ENCODE data around the gene OR6A2.
A peak's percentile ranks its signal among the peaks of the same experiment; 100 is the strongest.

Gene OR6A2

DNA sequence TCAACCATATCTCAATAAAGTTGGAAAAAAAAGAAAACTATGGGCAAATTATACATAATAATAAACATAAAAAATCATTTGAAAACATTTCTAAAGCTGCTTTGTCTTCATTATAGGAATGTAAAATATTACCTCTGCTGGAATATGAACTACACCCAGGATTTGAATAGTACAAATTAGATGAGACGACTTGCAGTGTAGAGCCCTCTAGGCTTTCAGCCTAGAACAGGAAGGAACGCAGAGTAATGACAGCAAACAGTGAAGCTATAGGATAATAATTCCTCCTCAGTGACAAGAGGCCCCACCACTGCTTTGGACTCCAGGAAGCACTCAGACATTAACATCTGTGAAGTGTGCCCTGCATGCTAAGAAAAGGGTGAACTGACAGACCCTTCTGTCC is 8.9 kb downstream of the OR6A2 start:
- Mint-ChIP-seq H3K27me3 (peaks cover 13% of the 10 kb centered on the region), H3K9me3 (no peaks in the 10 kb centered on the region), H3K27ac (no peak overlapping the region), H3K4me3 (no peak overlapping the region), H3K4me1 (no peaks in the 10 kb centered on the region)
- DNase-seq (no peak), ATAC-seq (no peak)

- Mint-ChIP-seq H3K27ac (no peak within 1 kb of the TSS), H3K27me3 (peaks cover 18% of the 10 kb centered on the region), H3K4me1 (no peaks in the 10 kb centered on the region), H3K4me3 (no peak within 1 kb of the TSS), H3K9me3 (no peaks in the 10 kb centered on the region)
- no peak for DNase-seq
- ATAC-seq, result no peak
These were observed 16.8 kb downstream of the OR6A2 start, which contains the start of gene OR2AG1 for GRCh38 chr11:6782720-6783119. OR2AG1 (plus strand) TSS chr11:6783020; CDS start chr11:6785038, 2,018 bp downstream.

GRCh38 chr11:6780829-6781228 is 18.7 kb downstream of the OR6A2 start:
- Mint-ChIP-seq H3K4me3 (no peak overlapping the region), H3K4me1 (no peaks in the 10 kb centered on the region), H3K9me3 (no peaks in the 10 kb centered on the region), H3K27ac (no peak overlapping the region), H3K27me3 (peaks cover 17% of the 10 kb centered on the region)
- ATAC-seq (no peak), DNase-seq (no peak)

DNA sequence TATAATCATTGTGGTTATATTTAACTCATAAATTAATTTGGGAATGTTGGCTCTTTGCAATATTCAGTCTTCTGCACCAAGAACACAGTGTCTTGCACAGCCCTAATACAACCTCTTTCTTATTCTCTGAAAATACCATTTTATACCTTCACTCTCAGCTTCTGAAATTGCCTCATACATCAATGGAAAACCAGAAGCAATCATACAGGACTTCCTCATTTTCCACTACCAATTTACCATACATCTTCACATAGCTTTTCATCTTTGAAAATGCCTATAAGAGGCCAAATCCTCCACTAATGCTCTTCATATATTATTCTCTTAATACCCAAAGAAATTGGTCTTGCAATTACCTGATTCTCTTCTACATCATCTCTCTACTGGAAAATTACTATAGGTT is 21.0 kb downstream of the OR6A2 start:
- DNase-seq (no peak), ATAC-seq (no peak)
- Mint-ChIP-seq H3K4me1 (no peaks in the 10 kb centered on the region), H3K27ac (no peak overlapping the region), H3K27me3 (no peaks in the 10 kb centered on the region), H3K9me3 (no peaks in the 10 kb centered on the region), H3K4me3 (no peak overlapping the region)

DNA sequence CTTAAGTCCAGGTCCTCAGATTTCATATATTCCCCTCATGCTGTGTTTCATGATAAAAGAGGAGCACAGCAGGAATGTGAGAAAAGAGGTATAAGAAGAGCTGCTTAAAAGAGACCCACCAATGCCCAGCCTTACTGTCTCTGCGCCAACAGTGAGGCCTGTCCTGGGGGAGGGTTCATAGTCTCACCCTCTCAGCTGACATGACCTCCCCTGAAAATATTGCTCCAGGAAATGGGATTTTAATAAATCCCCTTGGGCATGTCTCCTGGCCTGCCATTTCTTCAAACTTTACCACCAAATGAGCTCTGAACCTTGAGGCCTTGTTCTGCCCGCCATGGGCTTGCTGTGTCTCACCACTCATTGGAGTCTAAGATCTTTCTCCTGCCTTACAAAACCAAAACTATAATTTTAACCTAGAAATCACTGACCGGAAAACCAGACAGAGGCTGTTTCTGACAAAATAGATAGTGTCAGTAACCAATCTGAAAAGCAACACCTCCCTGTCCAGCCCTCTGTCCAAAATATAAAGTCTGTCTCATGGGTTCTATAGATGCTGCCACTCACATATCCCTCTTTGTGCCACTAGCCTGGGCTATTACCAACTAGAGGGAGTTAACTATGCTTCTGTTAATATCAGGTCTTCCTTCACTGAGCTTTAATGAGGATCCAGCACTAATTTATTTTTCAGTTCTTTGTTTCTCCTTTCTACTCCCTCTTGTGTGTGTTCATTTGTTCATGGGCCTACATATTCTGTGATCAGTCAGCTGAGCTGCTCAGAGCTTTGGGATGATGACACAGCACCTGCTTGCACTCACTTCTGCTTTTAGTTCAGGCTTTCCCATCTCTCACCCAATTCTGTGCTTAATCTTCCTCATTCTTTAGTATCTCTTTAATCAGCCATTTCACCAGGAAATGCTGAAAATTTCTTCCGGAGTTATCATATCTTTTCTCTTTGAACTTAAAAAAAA is 27.3 kb downstream of the OR6A2 start, which contains the start of gene OR2AG2:
Gene OR2AG2 (minus strand): TSS at position 51 of the 968 bp plus-strand sequence. CDS start 3,019 bp downstream, outside the sequence.
- DNase-seq (no peak), ATAC-seq (no peak)
- no peaks in the 10 kb centered on the region for H3K9me3 Mint-ChIP-seq
- H3K4me3 Mint-ChIP-seq, result no peak within 1 kb of the TSS
- H3K27ac Mint-ChIP-seq, result peak within 1 kb of the TSS in 1 of 2 donors; percentile 75
- no peaks in the 10 kb centered on the region for H3K27me3 Mint-ChIP-seq
- H3K4me1 Mint-ChIP-seq, result no peaks in the 10 kb centered on the region

GRCh38 chr11:6757373-6757967 is 42.0 kb downstream of the OR6A2 start:
- DNase-seq (peak in 1 of 2 donors; percentile 41), ATAC-seq (peak; percentile 84)
- Mint-ChIP-seq H3K27me3 (peaks cover 4% of the 10 kb centered on the region), H3K27ac (no peak overlapping the region), H3K4me3 (no peak overlapping the region), H3K4me1 (peaks cover 6% of the 10 kb centered on the region), H3K9me3 (no peaks in the 10 kb centered on the region)

DNA sequence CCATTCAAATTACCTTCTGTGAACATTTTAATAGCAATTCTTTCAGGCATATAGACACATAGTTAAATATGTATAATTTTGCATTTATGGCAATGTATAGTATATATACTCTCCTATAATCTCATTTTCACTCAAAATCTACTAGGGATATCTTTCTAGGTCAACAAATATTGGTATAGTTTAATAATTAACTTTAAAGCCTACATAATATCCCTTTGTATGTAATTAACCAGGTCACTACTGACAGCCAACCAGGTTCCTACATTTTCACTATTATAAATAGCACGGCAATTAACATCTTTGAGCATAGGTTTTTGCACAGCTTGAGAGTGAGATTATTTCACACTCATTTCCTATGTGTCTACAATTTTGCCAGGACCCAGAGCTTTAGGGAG is 43.5 kb downstream of the OR6A2 start:
- DNase-seq, result no peak
- H3K27me3 Mint-ChIP-seq, result no peaks in the 10 kb centered on the region

DNA sequence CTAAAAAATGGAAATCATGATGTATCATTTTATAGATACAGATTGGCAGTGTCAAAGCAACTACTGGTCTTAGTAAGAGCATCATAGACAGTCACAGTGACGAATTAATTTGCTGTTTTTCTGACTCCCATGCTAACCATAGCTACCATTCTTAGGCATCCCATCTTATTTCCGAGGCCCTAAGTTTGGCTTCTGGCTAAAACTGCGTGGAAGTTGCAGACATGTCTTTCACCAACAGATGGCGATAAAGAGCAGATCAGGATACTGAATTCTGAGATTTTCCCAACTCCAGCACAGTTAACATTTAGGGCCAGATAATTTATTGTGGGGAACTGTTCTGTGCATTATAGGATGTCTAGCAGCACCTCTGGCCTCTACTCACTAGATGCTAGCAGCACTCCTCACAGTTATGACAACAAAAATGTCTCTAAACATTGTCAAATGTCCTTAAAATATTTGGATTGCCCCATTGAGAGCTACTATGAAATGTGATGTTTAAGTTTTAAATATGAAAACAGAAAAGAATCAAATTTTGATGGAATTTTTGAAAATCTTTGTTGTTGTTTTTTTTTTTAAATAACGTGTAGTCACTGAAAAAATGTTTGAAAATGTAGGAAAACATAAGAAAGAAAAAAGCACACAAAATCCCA is 44.1 kb downstream of the OR6A2 start:
- DNase-seq (no peak), ATAC-seq (no peak)

More for the DNA sequence above, 43.5 kb downstream of the OR6A2 start:
- peaks cover 6% of the 10 kb centered on the region for H3K4me1 Mint-ChIP-seq
- H3K27ac Mint-ChIP-seq, result no peak overlapping the region
- no peak for ATAC-seq
- no peak overlapping the region for H3K4me3 Mint-ChIP-seq
- H3K9me3 Mint-ChIP-seq, result no peaks in the 10 kb centered on the region

GRCh38 chr11:6747097-6747668 is 52.3 kb downstream of the OR6A2 start:
- H3K9me3 Mint-ChIP-seq, result no peaks in the 10 kb centered on the region
- no peaks in the 10 kb centered on the region for H3K27me3 Mint-ChIP-seq
- no peak for DNase-seq
- H3K4me1 Mint-ChIP-seq, result peaks cover 47% of the 10 kb centered on the region
- no peak for ATAC-seq
- no peak overlapping the region for H3K27ac Mint-ChIP-seq
- H3K4me3 Mint-ChIP-seq, result no peak overlapping the region

More for the DNA sequence above, 44.1 kb downstream of the OR6A2 start:
- Mint-ChIP-seq H3K27me3 (no peaks in the 10 kb centered on the region), H3K4me1 (peaks cover 6% of the 10 kb centered on the region), H3K27ac (no peak overlapping the region), H3K9me3 (no peaks in the 10 kb centered on the region), H3K4me3 (no peak overlapping the region)

- ATAC-seq, result peak; percentile 56
- H3K27ac Mint-ChIP-seq, result no peak overlapping the region
These were observed 52.9 kb downstream of the OR6A2 start for GRCh38 chr11:6746626-6747025.

GRCh38 chr11:6746086-6746618 is 53.3 kb downstream of the OR6A2 start:
- Mint-ChIP-seq H3K9me3 (no peaks in the 10 kb centered on the region), H3K4me1 (peaks cover 55% of the 10 kb centered on the region), H3K4me3 (no peak overlapping the region), H3K27me3 (no peaks in the 10 kb centered on the region), H3K27ac (no peak overlapping the region)
- peak; percentile 86 for ATAC-seq
- peak; percentile 32 to 43 for DNase-seq

More at GRCh38 chr11:6746626-6747025, 52.9 kb downstream of the OR6A2 start:
- no peak for DNase-seq
- H3K4me1 Mint-ChIP-seq, result peaks cover 52% of the 10 kb centered on the region
- no peak overlapping the region for H3K4me3 Mint-ChIP-seq
- no peaks in the 10 kb centered on the region for H3K9me3 Mint-ChIP-seq
- no peaks in the 10 kb centered on the region for H3K27me3 Mint-ChIP-seq

- ATAC-seq (peak; percentile 67), DNase-seq (no peak)
- Mint-ChIP-seq H3K27ac (no peak overlapping the region), H3K4me1 (peaks cover 61% of the 10 kb centered on the region), H3K4me3 (no peak overlapping the region), H3K27me3 (no peaks in the 10 kb centered on the region), H3K9me3 (no peaks in the 10 kb centered on the region)
These were observed 53.9 kb downstream of the OR6A2 start for GRCh38 chr11:6745465-6746015.

- Mint-ChIP-seq H3K4me1 (peaks cover 66% of the 10 kb centered on the region), H3K9me3 (no peaks in the 10 kb centered on the region)
- ATAC-seq, result no peak
These were observed 54.5 kb downstream of the OR6A2 start for GRCh38 chr11:6745018-6745417.

DNA sequence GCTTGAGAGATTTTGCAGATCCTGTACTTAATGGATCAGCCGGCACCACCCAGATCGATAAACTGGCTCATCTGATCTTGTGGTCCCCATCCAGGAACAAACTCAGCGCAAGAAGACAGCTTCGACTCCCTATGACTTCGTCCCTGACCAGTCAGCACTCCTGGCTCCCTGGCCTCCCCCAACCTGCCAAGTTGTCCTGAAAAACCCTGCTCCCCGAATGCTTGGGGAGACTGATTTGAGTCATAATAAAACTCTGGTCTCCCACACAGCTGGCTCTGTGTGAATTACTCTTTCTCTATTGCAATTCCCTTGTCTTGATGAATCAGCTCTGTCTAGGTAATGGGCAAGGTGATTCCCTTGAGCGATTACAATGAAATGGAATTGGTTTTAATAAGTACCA is 57.2 kb downstream of the OR6A2 start:
- H3K9me3 Mint-ChIP-seq, result no peaks in the 10 kb centered on the region
- H3K4me1 Mint-ChIP-seq, result peaks cover 64% of the 10 kb centered on the region
- H3K27me3 Mint-ChIP-seq, result no peaks in the 10 kb centered on the region
- DNase-seq, result no peak
- no peak for ATAC-seq
- H3K27ac Mint-ChIP-seq, result peak overlapping the region in 1 of 2 donors; percentile 94
- no peak overlapping the region for H3K4me3 Mint-ChIP-seq

More at GRCh38 chr11:6745018-6745417, 54.5 kb downstream of the OR6A2 start:
- Mint-ChIP-seq H3K4me3 (no peak overlapping the region), H3K27me3 (no peaks in the 10 kb centered on the region), H3K27ac (no peak overlapping the region)
- no peak for DNase-seq

Data from stimulated activated naive CD8-positive, alpha-beta T cell treated with anti-CD3 and anti-CD28 coated beads, Interleukin-15, amount 100 ng/mL, for 72 hours (primary cell).